ENCODE measurements around the gene NCEH1. TPM values are rescaled to one million over a fixed set of nuclear protein-coding genes. Genes with fewer than 3 reads are reported as not detected.
"Not testable (repeated sequence)": the region's sequence is repeated elsewhere in the genome, so short reads cannot be mapped to it uniquely, and the experiment has no call there.

The NCEH1 gene
- total RNA-seq (under 1 TPM; 0.33 to 0.50 TPM), total RNA-seq (2.1 to 19.1 (median 5.3) reads per million in 172 experiments)
- 2.7 TPM for polyA plus RNA-seq (2013, experiment 1 of 2)
- 2.6 TPM for polyA plus RNA-seq (2013, experiment 2 of 2)

DNA sequence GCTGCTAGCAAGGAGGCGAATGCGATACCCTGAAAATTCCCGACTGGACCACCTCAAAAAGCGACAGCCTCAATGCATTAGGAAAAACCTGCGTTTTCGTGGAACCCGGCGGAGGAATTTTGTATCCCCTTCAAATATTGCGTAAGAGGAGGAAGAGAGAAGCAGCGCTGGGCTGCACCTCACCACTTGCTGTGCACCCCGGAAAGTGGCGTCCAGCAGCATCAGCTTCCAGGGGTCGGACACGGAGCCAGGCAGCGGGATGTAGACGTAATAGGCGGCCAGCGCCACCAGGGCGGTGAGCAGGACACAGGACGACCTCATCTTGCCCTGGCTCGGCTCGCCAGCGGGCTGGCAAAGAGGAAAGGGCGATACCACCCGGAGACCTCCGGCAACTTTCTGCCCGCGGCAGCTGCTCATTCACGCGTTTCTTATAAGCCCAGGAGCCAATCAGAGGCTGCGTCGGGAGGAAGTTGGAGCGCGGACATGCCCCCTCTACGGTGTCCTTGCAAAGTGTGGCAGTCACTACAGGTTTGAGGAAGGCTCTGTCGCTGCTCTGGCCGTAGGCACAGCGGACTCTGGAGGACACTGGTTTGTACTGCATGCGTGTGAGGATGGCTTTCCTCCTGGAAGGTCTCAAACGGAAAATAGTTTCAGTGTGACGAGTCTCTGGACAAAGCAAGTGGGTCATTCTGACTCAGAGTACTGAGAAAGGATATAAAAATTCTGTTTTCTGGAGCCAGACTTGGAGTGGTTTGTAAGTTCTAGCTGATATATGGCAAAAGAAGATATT lies at the start of gene NCEH1:
Gene NCEH1 (minus strand): TSS at position 404 of the 790 bp plus-strand sequence. CDS start 83 bp downstream, at position 321.
- Histone ChIP-seq H3K36me3 (ENCODE audit: insufficient read depth, low read length) (no peaks in the 10 kb centered on the region), H3K4me1 (ENCODE audit: insufficient read depth, low read length) (peaks cover 14% of the 10 kb centered on the region), H3K27me3 (ENCODE audit: control insufficient read depth in 1 of 2, insufficient read depth in 2 of 2, low read length in 2 of 2) (no peaks in the 10 kb centered on the region), H3K4me3 (ENCODE audit: low read length) (peak within 1 kb of the TSS; percentile 93), H3K9me3 (ENCODE audit: control insufficient read depth in 1 of 2, insufficient read depth in 1 of 2, low read length in 2 of 2) (no peaks in the 10 kb centered on the region), H3K27ac (ENCODE audit: low read depth in 1 of 2, low read length in 2 of 2) (no peak within 1 kb of the TSS)
- Mint-ChIP-seq H3K36me3 (ENCODE audit: low read depth) (peaks cover 10% of the 10 kb centered on the region), H3K4me3 (peak within 1 kb of the TSS; percentile 96), H3K9me3 (no peaks in the 10 kb centered on the region), H3K27ac (peak within 1 kb of the TSS; percentile 24), H3K27me3 (no peaks in the 10 kb centered on the region), H3K4me1 (ENCODE audit: low read depth) (peaks cover 20% of the 10 kb centered on the region)
- DNase-seq (peak; percentile 34 to 89 (median 56)), ATAC-seq (ENCODE audit: poor library complexity) (peak; percentile 91)
- ChIA-PET CTCF (interaction anchor here (0.5 to 1.5 kb wide), 3 partner anchors 16 to 548 kb away, joined by 3 to 6 read pairs (median 3); partner anchors contain the start of gene ECT2), POLR2A (interaction anchor here (1.3 kb wide), 1 partner anchor 39 kb away, joined by 5 read pairs; the partner anchor contains the start of gene ECT2)
- intact Hi-C loops (cut with DNase I, micrococcal nuclease): no loop called here
- peak; percentile 62 for TF ChIP-seq CTCF (IDR thresholded peaks at IDR 0.05)

DNA sequence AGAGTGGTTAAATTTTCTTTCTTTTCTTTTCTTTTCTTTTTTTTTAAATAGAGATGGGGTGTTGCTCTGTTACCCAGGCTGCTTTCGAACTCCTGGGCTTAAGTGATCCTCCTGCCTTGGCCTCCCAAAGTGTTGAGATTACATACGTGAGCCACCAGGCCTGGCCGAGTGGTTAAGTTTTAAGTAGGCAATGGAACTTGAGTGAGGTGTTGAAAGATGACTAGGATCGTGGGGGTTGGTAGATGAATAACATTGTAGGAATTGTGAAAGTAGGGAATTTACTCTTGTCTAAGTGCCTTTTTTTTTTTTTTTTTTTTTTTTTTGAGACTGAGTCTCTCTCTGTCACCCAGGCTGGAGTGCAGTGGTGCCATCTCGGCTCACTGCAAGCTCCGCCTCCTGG lies 49.5 kb upstream of the NCEH1 start:
- H3K4me1 Mint-ChIP-seq (ENCODE audit: low read depth); H3K4me3 ChIP-seq (ENCODE audit: low read length); H3K9me3 Mint-ChIP-seq; H3K27me3 Mint-ChIP-seq; POLR2A ChIA-PET; H3K4me3 Mint-ChIP-seq; H3K36me3 Mint-ChIP-seq (ENCODE audit: low read depth); CTCF ChIA-PET; intact Hi-C loops (cut with DNase I, micrococcal nuclease); H3K27me3 ChIP-seq (ENCODE audit: control insufficient read depth in 1 of 2, insufficient read depth in 2 of 2, low read length in 2 of 2); H3K27ac ChIP-seq (ENCODE audit: low read depth in 1 of 2, low read length in 2 of 2); H3K4me1 ChIP-seq (ENCODE audit: insufficient read depth, low read length); H3K27ac Mint-ChIP-seq; ATAC-seq (ENCODE audit: poor library complexity); H3K9me3 ChIP-seq (ENCODE audit: control insufficient read depth in 1 of 2, insufficient read depth in 1 of 2, low read length in 2 of 2): not testable (repeated sequence)
- DNase-seq: peak in 1 of 14 experiments; percentile 9
- H3K36me3 ChIP-seq (ENCODE audit: insufficient read depth, low read length): peaks cover 10% of the 10 kb centered on the region

- POLR2A ChIA-PET: no interaction called here
Measured at GRCh38 chr3:172753125-172753524, 42.3 kb upstream of the NCEH1 start.

More at GRCh38 chr3:172753125-172753524, 42.3 kb upstream of the NCEH1 start:
- ATAC-seq (ENCODE audit: poor library complexity) (no peak), DNase-seq (no peak)
- H3K4me1 ChIP-seq (ENCODE audit: insufficient read depth, low read length): peaks cover 10% of the 10 kb centered on the region
- H3K4me3 ChIP-seq (ENCODE audit: low read length): no peak overlapping the region
- no peak overlapping the region for H3K4me3 Mint-ChIP-seq
- no peaks in the 10 kb centered on the region for H3K36me3 ChIP-seq (ENCODE audit: insufficient read depth, low read length)
- TF ChIP-seq CTCF (IDR thresholded peaks at IDR 0.05): no peak
- peaks cover 6% of the 10 kb centered on the region for H3K36me3 Mint-ChIP-seq (ENCODE audit: low read depth)
- CTCF ChIA-PET: no interaction called here
- H3K27me3 Mint-ChIP-seq: no peaks in the 10 kb centered on the region
- peaks cover 20% of the 10 kb centered on the region for H3K4me1 Mint-ChIP-seq (ENCODE audit: low read depth)
- intact Hi-C loops (cut with DNase I, micrococcal nuclease): no loop called here
- no peaks in the 10 kb centered on the region for H3K9me3 Mint-ChIP-seq
- H3K9me3 ChIP-seq (ENCODE audit: control insufficient read depth in 1 of 2, insufficient read depth in 1 of 2, low read length in 2 of 2): no peaks in the 10 kb centered on the region
- H3K27ac Mint-ChIP-seq: no peak overlapping the region
- H3K27ac ChIP-seq (ENCODE audit: low read depth in 1 of 2, low read length in 2 of 2): no peak overlapping the region
- H3K27me3 ChIP-seq (ENCODE audit: control insufficient read depth in 1 of 2, insufficient read depth in 2 of 2, low read length in 2 of 2): no peaks in the 10 kb centered on the region
